Measurements from ENCODE around the gene AP1S1.

AP1S1 gene

Small RNA genes within 50 kb of the gene (small RNA-seq; reads per million reads assigned to genes)
- gene MIR4653 (ENCODE audit: insufficient read depth): 0.54 reads per million
